SK-N-SH (cell line): ENCODE data around the gene IKZF5. TPM values are rescaled to one million over a fixed set of nuclear protein-coding genes. Genes with fewer than 3 reads are reported as not detected.

ENCODE experiments used
- CTCF ChIA-PET: fragments of 300-600, 350-600 bp; formaldehyde crosslinking; extraction: SDS; loops from one replicate; lab custom pipeline; 2021; lab: Yijun Ruan, JAX
- POLR2A ChIA-PET: fragments of 350-600 bp; sonication (Branson Sonifier 250); formaldehyde crosslinking; extraction: SDS; loops from one replicate; lab custom pipeline; 2020; ENCODE audit warnings: antibody characterized with exemption, inconsistent platforms; lab: Yijun Ruan, JAX
- DNase-seq: peaks from one replicate; pipeline ENCODE4 v3.0.0; 2012
- H2AFZ ChIP-seq: fragments of 200-600 bp; sonication (generic); 2 replicates; pipeline ENCODE4 v1.8.1; 2016; ENCODE audit warnings: antibody characterized with exemption, mild to moderate bottlenecking, low read depth
- H3F3A ChIP-seq: fragments of 200-600 bp; sonication (generic); replicated peaks from 2 replicates; pipeline ENCODE3; 2016; ENCODE audit warnings: antibody characterized with exemption, mild to moderate bottlenecking; ENCODE audit not compliant: insufficient read depth
- H3K27ac ChIP-seq, 2 experiments: fragments of 200-500 bp in 1 of 2; fragments of 200-600 bp in 1 of 2; sonication (Bioruptor generic) in 1 of 2; sonication (generic), shearing (Covaris generic) in 1 of 2; 2 replicates each; pipeline versions ENCODE4 v1.5.1 to v1.6.1; 2014 to 2016; ENCODE audit warnings: low read depth in 2 of 2, inconsistent platforms in 1 of 2, low read length in 1 of 2, mild to moderate bottlenecking in 1 of 2, mixed read lengths in 1 of 2
- H3K27me3 ChIP-seq: fragments of 200-600 bp; sonication (generic), shearing (Covaris generic); 2 replicates; pipeline ENCODE4 v1.6.1; 2016; ENCODE audit warnings: mixed run types; ENCODE audit not compliant: insufficient read depth
- H3K36me3 ChIP-seq, 2 experiments: fragments of 200-500 bp in 1 of 2; fragments of 200-600 bp in 1 of 2; sonication (Bioruptor generic) in 1 of 2; sonication (generic) in 1 of 2; replicated peaks in 1 of 2; 2 replicates each; pipeline versions ENCODE3 to v1.5.1; 2014 to 2016; ENCODE audit warnings: low read length in 1 of 2, mild to moderate bottlenecking in 1 of 2; ENCODE audit not compliant: insufficient read depth in 2 of 2, control insufficient read depth in 1 of 2
- H3K4me1 ChIP-seq, 2 experiments: fragments of 200-500 bp in 1 of 2; fragments of 200-600 bp in 1 of 2; sonication (Bioruptor generic) in 1 of 2; sonication (generic), shearing (Covaris generic) in 1 of 2; 2 replicates each; pipeline versions ENCODE4 v1.5.1 to v1.6.1; 2014 to 2016; ENCODE audit warnings: low read depth in 1 of 2, low read length in 1 of 2, mixed run types in 1 of 2; ENCODE audit not compliant: insufficient read depth in 2 of 2, control insufficient read depth in 1 of 2
- H3K4me2 ChIP-seq: fragments of 200-600 bp; sonication (generic), shearing (Covaris generic); 2 replicates; pipeline ENCODE4 v1.6.1; 2017; ENCODE audit warnings: mixed run types
- H3K4me3 ChIP-seq, 2 experiments: fragments of 200-500 bp in 1 of 2; fragments of 200-600 bp in 1 of 2; sonication (Bioruptor generic) in 1 of 2; sonication (generic), shearing (Covaris generic) in 1 of 2; 2 replicates each; pipeline versions ENCODE4 v1.5.1 to v1.8.1; 2014 to 2016; ENCODE audit warnings: low read depth in 2 of 2, inconsistent platforms in 1 of 2, low read length in 1 of 2, mild to moderate bottlenecking in 1 of 2, mixed read lengths in 1 of 2, moderate library complexity in 1 of 2
- H3K79me2 ChIP-seq: fragments of 200-600 bp; sonication (generic); 2 replicates; pipeline ENCODE4 v1.8.1; 2017; ENCODE audit warnings: mild to moderate bottlenecking; ENCODE audit not compliant: insufficient read depth
- H3K9ac ChIP-seq: fragments of 200-600 bp; sonication (generic); 2 replicates; pipeline ENCODE4 v1.6.1; 2017; ENCODE audit warnings: mixed run types
- H3K9me2 ChIP-seq: fragments of 200-600 bp; sonication (generic); 2 replicates; pipeline ENCODE4 v1.6.1; 2017; ENCODE audit warnings: mixed run types
- H3K9me3 ChIP-seq: fragments of 200-600 bp; sonication (generic); 2 replicates; pipeline ENCODE4 v1.6.1; 2017; ENCODE audit warnings: mixed run types, mild to moderate bottlenecking, moderate library complexity
- H4K20me1 ChIP-seq: fragments of 200-600 bp; sonication (generic); 2 replicates; pipeline ENCODE4 v1.6.1; 2017; ENCODE audit warnings: mild to moderate bottlenecking, mixed run types; ENCODE audit not compliant: insufficient read depth
- CHD2 ChIP-seq: fragments of 150-350 bp; IDR thresholded peaks from 2 replicates; pipeline ENCODE4 v1.6.1; 2018; ENCODE audit warnings: low read length; ENCODE audit not compliant: partially characterized antibody
- FOXJ3 ChIP-seq: sonication (generic); formaldehyde crosslinking; IDR thresholded peaks from 2 replicates; pipeline ENCODE4 v1.5.1; 2020; ENCODE audit warnings: mild to moderate bottlenecking, missing genetic modification reagents
- JUND ChIP-seq: IDR thresholded peaks from 2 replicates; pipeline ENCODE4 v1.4.0; 2012
- MAX ChIP-seq: IDR thresholded peaks from 2 replicates; pipeline ENCODE4 v1.4.0; 2012; ENCODE audit warnings: low read depth
- NRF1 ChIP-seq: IDR thresholded peaks from 2 replicates; pipeline ENCODE4 v1.6.1; 2012; ENCODE audit warnings: low read depth, mild to moderate bottlenecking, low read length
- PBX3 ChIP-seq: IDR thresholded peaks from 2 replicates; pipeline ENCODE4; 2012
- RAD21 ChIP-seq: IDR thresholded peaks from 2 replicates; pipeline ENCODE4 v1.6.1; 2012; ENCODE audit warnings: mild to moderate bottlenecking, low read length
- REST ChIP-seq: IDR thresholded peaks from 2 replicates; pipeline ENCODE4 v1.6.1; 2012; ENCODE audit warnings: mild to moderate bottlenecking, low read depth, low read length, moderate library complexity
- RFX5 ChIP-seq: IDR thresholded peaks from 2 replicates; pipeline ENCODE4 v1.6.1; 2012; ENCODE audit warnings: mild to moderate bottlenecking, improper control_type of control experiment, low read length
- TAF1 ChIP-seq: IDR thresholded peaks from 2 replicates; pipeline ENCODE4 v1.6.1; 2012; ENCODE audit warnings: low read depth, mild to moderate bottlenecking, low read length, moderate library complexity, borderline replicate concordance
- TEAD4 ChIP-seq: IDR thresholded peaks from 2 replicates; pipeline ENCODE4 v1.4.0; 2012; ENCODE audit warnings: mild to moderate bottlenecking, borderline replicate concordance; ENCODE audit not compliant: insufficient read depth
- ZBTB33 ChIP-seq: IDR thresholded peaks from 2 replicates; pipeline ENCODE4 v1.4.0; 2012; ENCODE audit warnings: low read depth, borderline replicate concordance
- polyA plus RNA-seq, 3 experiments: library from polyadenylated mRNA; depleted of rRNA; stranded (reverse); fragments of >200 nt; gene quantifications; 2 replicates each; pipeline ENCODE4 v1.2.3, GENCODE V29; 2012

IKZF5 gene
- polyA plus RNA-seq, 1 of the 3 experiments (the other 2 are of a cell fraction) = 2.9 TPM

GRCh38 chr10:123027861-123028260 is 19.3 kb upstream of the IKZF5 start:
- no peak for DNase-seq
- POLR2A ChIA-PET = no interaction called here

More at GRCh38 chr10:123027861-123028260, 19.3 kb upstream of the IKZF5 start:
- CTCF ChIA-PET = interaction anchor here (1.5 kb wide), 1 partner anchor 15 kb away, joined by 3 read pairs; no protein-coding TSS in a partner anchor
- Histone ChIP-seq H3K27ac (no peak overlapping the region), H3K9me3 (no peaks in the 10 kb centered on the region), H2AFZ (no peak overlapping the region), H4K20me1 (no peaks in the 10 kb centered on the region), H3F3A (no peaks in the 10 kb centered on the region), H3K27me3 (no peaks in the 10 kb centered on the region), H3K36me3 (no peaks in the 10 kb centered on the region), H3K4me1 (no peaks in the 10 kb centered on the region; a peak in 1 of 4 replicates), H3K9me2 (no peaks in the 10 kb centered on the region), H3K4me3 (no peak overlapping the region), H3K9ac (no peak overlapping the region), H3K79me2 (no peaks in the 10 kb centered on the region), H3K4me2 (no peak overlapping the region)
- TF ChIP-seq ZBTB33 = no peak
- no peak for TF ChIP-seq TEAD4
- no peak for TF ChIP-seq MAX
- TF ChIP-seq PBX3 = no peak
- no peak for TF ChIP-seq RAD21
- no peak for TF ChIP-seq JUND
- no peak for TF ChIP-seq REST
- TF ChIP-seq RFX5 = no peak
- TF ChIP-seq TAF1 = no peak
- no peak for TF ChIP-seq CHD2
- TF ChIP-seq NRF1 = no peak
- no peak for TF ChIP-seq FOXJ3 (CRISPR knock-in tag)
